Measurements from ENCODE around the gene CCDC197.

GRCh38 chr14:94042433-94043091, 45.5 kb downstream of the CCDC197 start:
- TF ChIP-seq MAX (IDR thresholded peaks at IDR 0.05) (no peak), YY1 (IDR thresholded peaks at IDR 0.05; ENCODE audit: low read depth) (no peak), REST (IDR thresholded peaks at IDR 0.05; ENCODE audit: low read depth) (no peak), EP300 (IDR thresholded peaks at IDR 0.05; ENCODE audit: borderline replicate concordance) (no peak), TAF1 (IDR thresholded peaks at IDR 0.05; ENCODE audit: low read depth) (no peak), CEBPB (IDR thresholded peaks at IDR 0.05) (no peak), CREB1 (IDR thresholded peaks at IDR 0.05; ENCODE audit: low read depth) (no peak), ZBTB7A (IDR thresholded peaks at IDR 0.05; ENCODE audit: low read depth) (no peak), TEAD4 (IDR thresholded peaks at IDR 0.05) (no peak), RAD21 (IDR thresholded peaks at IDR 0.05; ENCODE audit: low read depth) (no peak), USF1 (IDR thresholded peaks at IDR 0.05) (no peak), TCF12 (IDR thresholded peaks at IDR 0.05; ENCODE audit: low read depth) (no peak), FOXM1 (IDR thresholded peaks at IDR 0.05; ENCODE audit: borderline replicate concordance, low read depth) (no peak)
